HepG2 (cell line): ENCODE measurements around the gene CEBPB. TPM values are rescaled to one million over a fixed set of nuclear protein-coding genes. Genes with fewer than 3 reads are reported as not detected.
A peak's percentile ranks its signal among the peaks of the same experiment; 100 is the strongest.

Experiments used
- ATAC-seq: fragments of 200-7000 bp; cut with Tn5 transposase; 3 replicates; pipeline ENCODE4 v1.9.1; 2020; ENCODE audit warnings: mild to moderate bottlenecking, moderate library complexity
- BruUV-seq: library from RNA; stranded (reverse); fragments of 400-500 nt; replicated peaks from 2 replicates; lab custom pipeline; 2021; lab: Mats Ljungman, UMichigan
- CTCF ChIA-PET: fragments of 300-600 bp; formaldehyde crosslinking; extraction: SDS; loops from one replicate; lab custom pipeline; 2021; ENCODE audit warnings: low total read pairs, inconsistent platforms, low intra/inter-chr PET ratio; lab: Yijun Ruan, JAX
- POLR2A ChIA-PET: fragments of 350-600 bp; sonication (Branson Sonifier 250); formaldehyde crosslinking; loops from one replicate; lab custom pipeline; 2020; ENCODE audit warnings: antibody characterized with exemption, inconsistent platforms; lab: Yijun Ruan, JAX
- DNase-seq: peaks from one replicate; pipeline ENCODE4 v3.0.0-alpha.2; 2015; ENCODE audit warnings: low spot score
- FAIRE-seq: peaks from 3 replicates; lab custom pipeline; 2011; peaks lifted over from hg19 to GRCh38; lab: Jason Lieb, UNC
- H2AFZ ChIP-seq: one replicate; pipeline ENCODE4 v1.6.1; 2011; ENCODE audit warnings: low read length, inconsistent platforms
- H3K27ac ChIP-seq: fragments of 300-600 bp; 3 replicates; pipeline ENCODE4 v1.8.0; 2011; ENCODE audit warnings: mixed run types, mild to moderate bottlenecking, mixed read lengths, low read length, inconsistent platforms; ENCODE audit not compliant: insufficient read depth; ENCODE audit errors: extremely low read length
- H3K27me3 ChIP-seq, 2 experiments: fragments of 200-600 bp in 1 of 2; 2 replicates in 1 of 2; 3 replicates in 1 of 2; pipeline versions ENCODE4 v1.6.0 to v1.8.0; 2011; ENCODE audit warnings: low read length in 2 of 2, mild to moderate bottlenecking in 2 of 2, moderate library complexity in 2 of 2, inconsistent platforms in 1 of 2; ENCODE audit not compliant: insufficient read depth in 2 of 2, control insufficient read depth in 1 of 2
- H3K36me3 ChIP-seq, 2 experiments: fragments of 200-600 bp in 1 of 2; replicated peaks in 1 of 2; 2 replicates in 1 of 2; 3 replicates in 1 of 2; pipeline versions ENCODE4 v1.5.1 to v1.8.0; 2011; ENCODE audit warnings: low read length in 2 of 2, inconsistent platforms in 1 of 2; ENCODE audit not compliant: insufficient read depth in 2 of 2, control insufficient read depth in 1 of 2
- H3K4me1 ChIP-seq: 2 replicates; pipeline ENCODE4 v1.5.1; 2012; ENCODE audit warnings: low read length, inconsistent platforms; ENCODE audit not compliant: insufficient read depth
- H3K4me2 ChIP-seq: 2 replicates; pipeline ENCODE4 v1.6.0; 2011; ENCODE audit warnings: low read depth, low read length, inconsistent platforms
- H3K4me3 ChIP-seq, 3 experiments: fragments of 200-600 bp in 1 of 3; sonication (generic), shearing (Covaris generic) in 1 of 3; replicated peaks in 1 of 3; 2 replicates each; pipeline ENCODE4 v1.5.1; 2011 to 2016; ENCODE audit warnings: low read length in 3 of 3, inconsistent platforms in 2 of 3, low read depth in 2 of 3, mild to moderate bottlenecking in 2 of 3, control low read depth in 1 of 3, mixed read lengths in 1 of 3; ENCODE audit not compliant: insufficient read depth in 1 of 3
- H3K79me2 ChIP-seq: one replicate; pipeline ENCODE4 v1.6.1; 2011; ENCODE audit warnings: low read length, inconsistent platforms; ENCODE audit not compliant: insufficient read depth
- H3K9ac ChIP-seq: 2 replicates; pipeline ENCODE4 v1.6.0; 2011; ENCODE audit warnings: mild to moderate bottlenecking, low read depth, low read length, inconsistent platforms; ENCODE audit not compliant: insufficient read depth
- H3K9me3 ChIP-seq: 2 replicates; pipeline ENCODE4 v1.5.1; 2012; ENCODE audit warnings: mild to moderate bottlenecking, low read length
- H4K20me1 ChIP-seq: 2 replicates; pipeline ENCODE4 v1.6.0; 2011; ENCODE audit warnings: inconsistent platforms, mild to moderate bottlenecking, low read length, moderate library complexity; ENCODE audit not compliant: insufficient read depth
- DMTF1 ChIP-seq: sonication (generic); formaldehyde crosslinking; IDR thresholded peaks from 2 replicates; pipeline ENCODE4 v1.4.0; 2020; ENCODE audit warnings: mild to moderate bottlenecking, missing genetic modification reagents
- FOXM1 ChIP-seq: sonication (generic); formaldehyde crosslinking; IDR thresholded peaks from 2 replicates; pipeline ENCODE4 v1.5.0; 2020; ENCODE audit warnings: missing genetic modification reagents
- FOXO4 ChIP-seq: sonication (generic); formaldehyde crosslinking; conservative IDR thresholded peaks from 2 replicates; pipeline ENCODE4 v1.8.1; 2023; ENCODE audit warnings: missing genetic modification reagents
- GABPA ChIP-seq, 2 experiments: IDR thresholded peaks; 2 replicates each; pipeline ENCODE4 v1.6.1; 2011 to 2016; ENCODE audit warnings: low read depth in 2 of 2, low read length in 1 of 2, missing biosample characterization in 1 of 2, missing genetic modification characterization in 1 of 2
- KDM5B ChIP-seq: sonication (generic); formaldehyde crosslinking; IDR thresholded peaks from 2 replicates; pipeline ENCODE4 v1.4.0; 2020; ENCODE audit warnings: missing genetic modification reagents, mild to moderate bottlenecking, borderline replicate concordance
- MAX ChIP-seq: IDR thresholded peaks from 2 replicates; pipeline ENCODE4 v1.6.1; 2012; ENCODE audit warnings: inconsistent platforms
- NFYC ChIP-seq: IDR thresholded peaks from 2 replicates; pipeline ENCODE4 v1.6.1; 2016; ENCODE audit warnings: missing genetic modification reagents, missing compliant biosample characterization
- ONECUT2 ChIP-seq: sonication (generic); formaldehyde crosslinking; IDR thresholded peaks from 2 replicates; pipeline ENCODE4 v1.4.0; 2020; ENCODE audit warnings: missing genetic modification reagents
- SIX4 ChIP-seq: sonication (generic); formaldehyde crosslinking; IDR thresholded peaks from 2 replicates; pipeline ENCODE4 v1.4.0; 2020; ENCODE audit warnings: missing genetic modification reagents
- TRIM22 ChIP-seq: fragments of 450-650 bp; IDR thresholded peaks from 2 replicates; pipeline ENCODE4 v1.6.1; 2017
- YY1 ChIP-seq: IDR thresholded peaks from 2 replicates; pipeline ENCODE4 v1.6.1; 2011; ENCODE audit warnings: low read length, low read depth, moderate library complexity, mild to moderate bottlenecking; ENCODE audit not compliant: insufficient read depth, insufficient replicate concordance
- ZBTB25 ChIP-seq: IDR thresholded peaks from 2 replicates; pipeline ENCODE4 v1.6.1; 2018; ENCODE audit warnings: missing genetic modification reagents
- ZC3H13 ChIP-seq: sonication (generic); formaldehyde crosslinking; IDR thresholded peaks from 2 replicates; pipeline ENCODE4 v1.8.1; 2023; ENCODE audit warnings: mild to moderate bottlenecking, missing genetic modification reagents, moderate library complexity
- ZNF12 ChIP-seq: sonication (generic); formaldehyde crosslinking; IDR thresholded peaks from 2 replicates; pipeline ENCODE4 v1.5.0; 2020; ENCODE audit warnings: missing genetic modification reagents
- ZNF737 ChIP-seq: sonication (generic); formaldehyde crosslinking; IDR thresholded peaks from 2 replicates; pipeline ENCODE4 v1.5.0; 2020; ENCODE audit warnings: missing genetic modification reagents, mild to moderate bottlenecking, borderline replicate concordance
- ZNF772 ChIP-seq: sonication (generic); formaldehyde crosslinking; IDR thresholded peaks from 2 replicates; pipeline ENCODE4 v1.5.0; 2020; ENCODE audit warnings: mild to moderate bottlenecking, missing genetic modification reagents
- ZZZ3 ChIP-seq: sonication (generic); formaldehyde crosslinking; IDR thresholded peaks from 2 replicates; pipeline ENCODE4 v1.4.0; 2020; ENCODE audit warnings: missing genetic modification reagents, mild to moderate bottlenecking, borderline replicate concordance
- WGBS: methylation state at CpG from one replicate; pipeline ENCODE4 v1.1.6; 2017; ENCODE audit warnings: low lambda C conversion rate; 5-methylcytosine and 5-hydroxymethylcytosine counted together
- in situ Hi-C: cut with HindIII; loops from 2 replicates; pipeline ENCODE4 v1.10.0; 2017; ENCODE audit warnings: low pct_unique_long_range_greater_than_20kb; ENCODE audit not compliant: extremely low pct_ligation_motif_present
- intact Hi-C: fragments of 100-400 bp; cut with micrococcal nuclease; formaldehyde crosslinking; loops from one replicate; pipeline ENCODE4 v1.10.0; 2022; ENCODE audit not compliant: unreplicated experiment
- polyA plus RNA-seq, 8 experiments: library from polyadenylated mRNA; depleted of rRNA in 3 of 8; stranded (reverse) in 7 of 8; unstranded in 1 of 8; fragments of >200 nt; fragmentation: Illumina TruSeq in 4 of 8; extraction: Trizol in 4 of 8; gene quantifications; 2 replicates each; pipeline versions ENCODE4 v1.2.1 to v1.2.3, GENCODE V29; 2011 to 2016; ENCODE audit warnings: low read depth in 4 of 8, missing spikeins in 1 of 8, mixed read lengths in 1 of 8; ENCODE audit not compliant: insufficient read depth in 1 of 8
- total RNA-seq, 5 experiments: library from RNA; depleted of rRNA; stranded (reverse); fragments of >200 nt; fragmentation: Illumina TruSeq; extraction: Trizol; gene quantifications; 2 replicates each; pipeline ENCODE4 v1.2.3, GENCODE V29; 2016; ENCODE audit warnings: low read depth in 1 of 5

The CEBPB gene
- total and polyA plus RNA-seq, 2 of the 13 experiments (the other 11 are each of a cell fraction or from before 2014, with no cell fraction given): 18.5 to 28.2 TPM

GRCh38 chr20:50146732-50147662, 43.6 kb upstream of the CEBPB start:
- Histone ChIP-seq H4K20me1 (no peaks in the 10 kb centered on the region; the same call in 1 of the 2 replicates), H3K27me3 (no peaks in the 10 kb centered on the region), H3K79me2 (peaks cover 53% of the 10 kb centered on the region), H3K9ac (peak overlapping the region; percentile 15; the same call in 1 of the 2 replicates), H3K4me3 (no peak overlapping the region), H3K36me3 (peaks cover 27 to 59% of the 10 kb centered on the region in 2 experiments), H2AFZ (no peak overlapping the region), H3K9me3 (no peaks in the 10 kb centered on the region), H3K4me2 (no peak overlapping the region; the same call in 1 of the 2 replicates), H3K4me1 (peaks cover 63% of the 10 kb centered on the region), H3K27ac (peak overlapping the region; percentile 0)
- intact Hi-C loops (no loop called here), in situ Hi-C loops (no loop called here)
- POLR2A ChIA-PET: interaction anchor here (0.8 to 2.8 kb wide), 3 partner anchors 8 to 26 kb away, joined by 3 to 13 read pairs (median 4); no protein-coding TSS in a partner anchor
- CTCF ChIA-PET: no interaction called here
- ATAC-seq (no peak), DNase-seq (no peak), FAIRE-seq (no peak)
- BruUV-seq: no TSS peak
- 84% methylated on average over 17 of the region's 17 CpGs for WGBS
- TF ChIP-seq ZNF12 (CRISPR knock-in tag): no peak
- TF ChIP-seq DMTF1 (CRISPR knock-in tag): no peak
- TF ChIP-seq FOXO4 (CRISPR knock-in tag): 0 out of 2 replicates have a peak, but pooled peaks have one; percentile 52
- TF ChIP-seq ZBTB25: no peak
- no peak for TF ChIP-seq ZNF772
- no peak for TF ChIP-seq NFYC (CRISPR knock-in tag)
- no peak for TF ChIP-seq ONECUT2 (CRISPR knock-in tag)
- TF ChIP-seq TRIM22: no peak
- TF ChIP-seq YY1: peak; percentile 48
- no peak for TF ChIP-seq FOXM1 (CRISPR knock-in tag)
- TF ChIP-seq KDM5B (CRISPR knock-in tag): 0 out of 2 replicates have a peak, but pooled peaks have one; percentile 44
- TF ChIP-seq ZC3H13 (CRISPR knock-in tag): no peak
- TF ChIP-seq ZNF737 (CRISPR knock-in tag): no peak
- no peak for TF ChIP-seq ZZZ3 (CRISPR knock-in tag)
- TF ChIP-seq SIX4 (CRISPR knock-in tag): 0 out of 2 replicates have a peak, but pooled peaks have one; percentile 33
- 0 out of 2 replicates have a peak, but pooled peaks have one; percentile 7 for TF ChIP-seq MAX
- no peak for TF ChIP-seq GABPA (IDR thresholded peaks at IDR 0.05; ENCODE audit: low read depth, low read length)
- peak; percentile 60 for TF ChIP-seq GABPA (CRISPR knock-in tag; IDR thresholded peaks at IDR 0.05; ENCODE audit: low read depth)
